ENCODE measurements around the gene WNT16. TPM values are rescaled to one million over a fixed set of nuclear protein-coding genes. Genes with fewer than 3 reads are reported as not detected.
A peak's percentile ranks its signal among the peaks of the same experiment; 100 is the strongest.

WNT16 gene
- total RNA-seq, 2 donors from 2014 or later = not detected

- ATAC-seq (no peak), DNase-seq (no peak)
- H3K27me3 ChIP-seq = peaks cover 0 to 12% of the 10 kb centered on the region in 2 donors
- peaks cover 13% of the 10 kb centered on the region for H3K4me1 ChIP-seq
- WGBS, 2 donors = 91 to 98% methylated on average over 4 of the region's 4 CpGs
- TF ChIP-seq POLR2A (IDR thresholded peaks at IDR 0.05) = no peak
- no peak for TF ChIP-seq CTCF (IDR thresholded peaks at IDR 0.05)
- H3K9me3 ChIP-seq = no peaks in the 10 kb centered on the region
- intact Hi-C loops (cut with DNase I) = loop anchor here (10.0 kb wide), 1 partner anchor 220 kb away; no protein-coding TSS in a partner anchor
- no peak overlapping the region for H3K4me3 ChIP-seq
- H3K36me3 ChIP-seq (replicated peaks in 1 of 2; ENCODE audit: insufficient read depth in 1 of 2, low read depth in 2 of 2) = no peaks in the 10 kb centered on the region
- H3K27ac ChIP-seq = no peak overlapping the region
Measured at GRCh38 chr7:121334376-121334775, 5.6 kb downstream of the WNT16 start.

- Histone ChIP-seq H3K9me3 (no peaks in the 10 kb centered on the region), H3K4me3 (no peak overlapping the region), H3K36me3 (replicated peaks in 1 of 2; ENCODE audit: insufficient read depth in 1 of 2, low read depth in 2 of 2) (no peaks in the 10 kb centered on the region), H3K4me1 (peaks cover 6% of the 10 kb centered on the region), H3K27ac (no peak overlapping the region), H3K27me3 (peaks cover 0 to 5% of the 10 kb centered on the region in 2 donors)
- ATAC-seq = no peak
- 71 to 79% methylated on average over 10 of the region's 10 CpGs for WGBS, 2 donors
- no peak for DNase-seq
- TF ChIP-seq CTCF (IDR thresholded peaks at IDR 0.05) = no peak
- no peak for TF ChIP-seq POLR2A (IDR thresholded peaks at IDR 0.05)
- intact Hi-C loops (cut with DNase I) = loop anchor here (10.0 kb wide), 1 partner anchor 220 kb away; no protein-coding TSS in a partner anchor
Measured at GRCh38 chr7:121334875-121335648, 6.3 kb downstream of the WNT16 start.

- DNase-seq (no peak), ATAC-seq (no peak)
- no peaks in the 10 kb centered on the region for H3K4me1 ChIP-seq
- no peak overlapping the region for H3K4me3 ChIP-seq
- intact Hi-C loops (cut with DNase I) = loop anchor here (10.0 kb wide), 1 partner anchor 222 kb away; no protein-coding TSS in a partner anchor
- no peak overlapping the region for H3K27ac ChIP-seq
- H3K27me3 ChIP-seq = no peaks in the 10 kb centered on the region
- H3K9me3 ChIP-seq = no peaks in the 10 kb centered on the region
- 67 to 70% methylated on average over 3 of the region's 3 CpGs for WGBS, 2 donors
- no peak for TF ChIP-seq CTCF (IDR thresholded peaks at IDR 0.05)
- no peak for TF ChIP-seq POLR2A (IDR thresholded peaks at IDR 0.05)
- no peaks in the 10 kb centered on the region for H3K36me3 ChIP-seq (replicated peaks in 1 of 2; ENCODE audit: insufficient read depth in 1 of 2, low read depth in 2 of 2)
Measured at GRCh38 chr7:121336579-121336978, 7.8 kb downstream of the WNT16 start.

GRCh38 chr7:121337398-121337797 is 8.6 kb downstream of the WNT16 start:
- no peaks in the 10 kb centered on the region for H3K27me3 ChIP-seq
- TF ChIP-seq POLR2A (IDR thresholded peaks at IDR 0.05) (no peak), CTCF (IDR thresholded peaks at IDR 0.05) (peak in 4 of 7 experiments; percentile 21 to 37 (median 30))
- ATAC-seq = no peak
- no peaks in the 10 kb centered on the region for H3K9me3 ChIP-seq
- DNase-seq = no peak
- no peak overlapping the region for H3K4me3 ChIP-seq
- intact Hi-C loops (cut with DNase I) = loop anchor here (10.0 kb wide), 1 partner anchor 223 kb away; no protein-coding TSS in a partner anchor
- no peaks in the 10 kb centered on the region for H3K36me3 ChIP-seq (replicated peaks in 1 of 2; ENCODE audit: insufficient read depth in 1 of 2, low read depth in 2 of 2)
- H3K4me1 ChIP-seq = no peaks in the 10 kb centered on the region
- H3K27ac ChIP-seq = no peak overlapping the region
- 2 to 6% methylated on average over 3 of the region's 3 CpGs for WGBS, 2 donors
